Measurements from ENCODE around the gene NLRC3.
"Not testable (repeated sequence)": the region's sequence is repeated elsewhere in the genome, so short reads cannot be mapped to it uniquely, and the experiment has no call there.

Gene NLRC3

GRCh38 chr16:3514621-3515020 is 62.6 kb downstream of the NLRC3 start:
- DNase-seq (ENCODE audit: low read depth in 2 of 2) = no peak

- no peak for DNase-seq (ENCODE audit: low read depth in 2 of 2)
These were observed 63.2 kb downstream of the NLRC3 start for GRCh38 chr16:3513892-3514583.

GRCh38 chr16:3511286-3512180 is 65.7 kb downstream of the NLRC3 start:
- DNase-seq (ENCODE audit: low read depth in 2 of 2) = no peak

- DNase-seq (ENCODE audit: low read depth in 2 of 2) = no peak
These were observed 66.8 kb downstream of the NLRC3 start for GRCh38 chr16:3510416-3510815.

GRCh38 chr16:3509470-3509928 is 67.7 kb downstream of the NLRC3 start:
- DNase-seq (ENCODE audit: low read depth in 2 of 2) = peak in 1 of 2 donors; percentile 47

GRCh38 chr16:3508736-3509135 is 68.5 kb downstream of the NLRC3 start:
- no peak for DNase-seq (ENCODE audit: low read depth in 2 of 2)

- peak in 1 of 2 donors; percentile 19 for DNase-seq (ENCODE audit: low read depth in 2 of 2)
These were observed 73.7 kb downstream of the NLRC3 start for GRCh38 chr16:3503523-3503922.

GRCh38 chr16:3501783-3502400 is 75.3 kb downstream of the NLRC3 start:
- DNase-seq (ENCODE audit: low read depth in 2 of 2) = no peak

- not testable (repeated sequence) for DNase-seq (ENCODE audit: low read depth in 2 of 2)
These were observed 75.8 kb downstream of the NLRC3 start for GRCh38 chr16:3501412-3501761.

GRCh38 chr16:3498988-3499387 is 78.2 kb downstream of the NLRC3 start:
- no peak for DNase-seq (ENCODE audit: low read depth in 2 of 2)

- no peak for DNase-seq (ENCODE audit: low read depth in 2 of 2)
These were observed 79.4 kb downstream of the NLRC3 start for GRCh38 chr16:3497771-3498170.

- DNase-seq (ENCODE audit: low read depth in 2 of 2) = no peak
These were observed 80.8 kb downstream of the NLRC3 start for GRCh38 chr16:3496386-3496785.

GRCh38 chr16:3495176-3495575 is 82.0 kb downstream of the NLRC3 start, which contains the start of gene C16orf90:
TSS of gene C16orf90 (minus strand) at chr16:3495489. CDS start at chr16:3495421, 68 bp downstream.
- no peak for DNase-seq (ENCODE audit: low read depth in 2 of 2)

- DNase-seq (ENCODE audit: low read depth in 2 of 2) = no peak
These were observed 82.7 kb downstream of the NLRC3 start for GRCh38 chr16:3494386-3494973.

GRCh38 chr16:3492356-3492755 is 84.8 kb downstream of the NLRC3 start:
- DNase-seq (ENCODE audit: low read depth in 2 of 2) = no peak

GRCh38 chr16:3490911-3491629 is 86.1 kb downstream of the NLRC3 start:
- no peak for DNase-seq (ENCODE audit: low read depth in 2 of 2)
